ENCODE measurements around the gene RPL18. TPM values are rescaled to one million over a fixed set of nuclear protein-coding genes. Genes with fewer than 3 reads are reported as not detected.

The RPL18 gene
- total RNA-seq (2022; extraction: Qiagen RNA extraction): 2,904 to 3,740 TPM (median 3,069 TPM) in 5 replicates

DNA sequence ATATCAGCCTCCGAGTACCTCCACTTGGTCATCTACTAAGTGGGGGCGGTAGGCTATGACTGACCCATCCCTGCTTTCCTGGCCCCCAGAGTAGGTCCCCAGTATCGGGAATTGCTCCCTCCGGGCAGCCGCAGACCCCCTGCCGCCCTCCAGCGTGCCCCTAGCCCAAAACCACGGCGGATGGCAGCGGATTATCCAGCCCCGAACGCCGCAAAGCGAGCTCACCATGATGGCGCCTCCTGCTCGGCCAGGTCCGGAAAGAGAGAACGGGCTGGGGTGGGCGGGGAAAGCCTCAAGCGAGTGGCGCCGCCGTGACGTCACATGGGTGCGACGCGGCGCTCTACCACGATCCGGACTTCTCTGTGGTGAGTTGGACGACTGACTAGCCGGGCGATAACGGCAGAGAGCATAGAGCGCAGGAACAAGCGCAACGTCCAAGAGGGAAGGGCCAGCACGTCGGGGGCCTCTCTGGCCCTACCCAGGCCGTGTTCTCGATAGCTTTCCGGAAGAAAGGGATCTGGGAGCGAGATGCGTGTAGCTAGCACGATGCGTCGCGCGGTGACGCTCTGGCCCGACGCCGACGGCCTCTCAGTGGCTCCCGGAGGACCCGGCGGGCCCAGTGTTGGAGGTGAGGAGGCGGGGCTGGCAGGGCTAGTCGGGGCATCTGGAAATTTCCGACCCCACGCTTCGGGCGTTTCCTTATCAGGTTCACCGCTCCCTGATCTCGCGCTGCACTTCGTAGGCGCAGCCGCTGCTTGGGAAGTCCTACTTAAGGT is at the start of gene RPL18, which contains the start of gene SPHK2:
Gene RPL18 (minus strand): TSS at position 263 of the 776 bp plus-strand sequence. CDS start 35 bp downstream, at position 228.
Gene SPHK2 (plus strand): TSS at position 591 of the 776 bp plus-strand sequence. CDS start 1,009 bp downstream, outside the sequence.

DNA sequence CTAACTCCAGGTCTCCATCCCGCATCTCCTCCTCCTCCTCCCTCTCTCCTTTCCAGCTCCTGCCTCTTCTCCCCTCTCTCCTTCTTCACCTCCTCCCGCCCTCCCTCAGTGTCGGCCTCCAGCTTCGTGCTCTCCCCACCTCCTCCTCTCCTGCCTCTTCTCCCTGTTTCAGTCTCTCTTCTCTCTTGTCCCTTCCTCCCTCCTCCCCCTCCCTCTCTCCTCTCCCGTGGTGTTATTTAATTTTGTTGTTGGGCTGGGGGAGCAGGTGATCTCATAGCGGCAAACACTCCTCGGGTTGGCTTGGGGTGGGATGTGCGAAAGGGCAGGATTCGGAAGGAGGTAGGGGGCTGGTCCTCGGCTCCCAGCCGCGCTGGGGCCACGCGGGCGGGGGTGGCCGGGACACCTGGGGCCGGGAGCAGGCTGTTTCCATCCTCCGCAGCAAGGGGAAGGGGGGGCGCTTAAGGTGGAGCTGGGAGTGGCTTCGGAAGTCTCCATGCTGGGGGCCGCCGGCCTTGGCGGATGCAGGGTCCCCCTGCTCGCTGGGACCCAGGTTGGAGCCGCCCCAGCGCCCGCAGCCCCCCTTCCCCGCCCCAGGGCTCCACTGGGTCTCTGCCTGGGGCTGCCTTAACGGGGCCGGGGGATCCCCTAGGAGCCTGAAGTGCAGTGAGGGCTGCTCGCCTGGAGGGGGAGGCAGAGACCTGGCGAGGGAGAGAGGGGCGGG is 27.2 kb upstream of the RPL18 start, which contains the start of gene CA11:
Gene CA11 (minus strand): TSS at position 187 of the 721 bp plus-strand sequence. CDS start 555 bp downstream, outside the sequence.

DNA sequence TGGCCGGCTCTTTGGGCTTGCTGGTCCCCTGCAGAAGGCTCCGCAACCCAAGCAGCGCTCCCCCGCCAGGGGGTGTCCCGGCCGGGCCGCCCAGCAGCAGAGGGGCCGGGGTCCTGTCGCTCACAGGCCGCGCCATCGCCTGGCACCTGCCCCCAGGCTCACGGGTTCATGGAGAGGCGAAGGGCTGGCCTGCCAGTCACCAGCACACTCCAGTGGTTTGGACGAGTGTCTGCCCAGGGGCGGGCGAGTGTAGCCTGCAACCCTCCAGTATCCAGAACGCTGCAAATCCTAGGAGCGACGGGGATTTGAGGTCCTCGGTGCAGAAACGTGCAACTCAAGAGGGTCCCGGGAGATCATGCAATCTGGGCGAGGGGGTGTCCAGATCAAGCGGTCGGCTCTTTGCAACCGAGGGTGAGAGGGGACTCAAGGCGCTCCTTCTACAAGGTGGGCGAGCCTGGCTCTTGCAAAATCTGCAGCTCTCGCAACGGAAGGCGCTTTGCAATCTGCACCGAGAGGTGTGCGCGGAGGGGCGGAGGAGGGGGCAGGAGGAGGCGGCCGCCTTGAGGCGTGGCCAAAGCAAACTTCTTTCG is 18.0 kb upstream of the RPL18 start, which contains the start of gene DBP:
Gene DBP (minus strand): TSS at position 521 of the 590 bp plus-strand sequence. CDS start 385 bp downstream, at position 136.

DNA sequence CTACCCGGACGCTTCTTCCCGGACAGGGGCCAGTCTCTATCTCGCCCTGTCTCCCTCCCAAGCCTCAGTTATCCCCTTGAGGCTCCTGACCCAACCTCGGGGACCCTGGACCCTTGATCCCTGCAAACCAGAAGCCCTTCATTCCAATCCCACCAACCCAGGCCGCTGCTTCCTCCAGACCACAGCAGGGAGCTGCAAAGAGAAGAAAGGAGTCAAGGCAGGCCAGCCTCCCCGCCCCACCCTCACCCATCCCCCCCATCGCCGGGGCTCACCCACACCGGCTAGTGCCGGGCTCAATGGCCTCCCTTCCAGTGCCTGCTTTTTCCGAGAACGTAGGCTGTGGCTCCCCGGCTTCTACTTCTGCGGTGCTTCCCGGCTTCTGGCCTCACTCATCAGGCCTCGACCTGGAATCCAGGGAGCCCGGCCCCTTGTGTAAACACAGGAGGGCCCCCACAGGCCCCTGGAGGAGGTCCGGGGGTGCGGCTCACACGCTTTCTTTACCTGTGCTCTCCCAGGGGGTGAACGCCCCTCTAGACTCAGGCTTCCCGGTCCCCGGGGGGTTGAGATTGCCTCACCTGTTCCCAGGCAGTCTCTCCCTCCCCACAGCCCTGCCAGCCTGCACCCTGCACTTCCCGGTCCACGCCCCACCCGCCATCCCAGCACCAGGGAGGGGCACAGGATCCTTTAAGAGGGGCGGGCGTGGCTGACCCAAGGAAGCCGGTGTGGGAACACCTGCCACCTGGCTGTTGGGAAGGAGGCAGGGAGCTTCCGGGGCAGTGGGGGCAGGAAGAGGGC is 4.3 kb downstream of the RPL18 start, which contains the start of gene FAM83E:
Gene FAM83E (minus strand): TSS at position 641 of the 795 bp plus-strand sequence. CDS start 1,704 bp downstream, outside the sequence.

DNA sequence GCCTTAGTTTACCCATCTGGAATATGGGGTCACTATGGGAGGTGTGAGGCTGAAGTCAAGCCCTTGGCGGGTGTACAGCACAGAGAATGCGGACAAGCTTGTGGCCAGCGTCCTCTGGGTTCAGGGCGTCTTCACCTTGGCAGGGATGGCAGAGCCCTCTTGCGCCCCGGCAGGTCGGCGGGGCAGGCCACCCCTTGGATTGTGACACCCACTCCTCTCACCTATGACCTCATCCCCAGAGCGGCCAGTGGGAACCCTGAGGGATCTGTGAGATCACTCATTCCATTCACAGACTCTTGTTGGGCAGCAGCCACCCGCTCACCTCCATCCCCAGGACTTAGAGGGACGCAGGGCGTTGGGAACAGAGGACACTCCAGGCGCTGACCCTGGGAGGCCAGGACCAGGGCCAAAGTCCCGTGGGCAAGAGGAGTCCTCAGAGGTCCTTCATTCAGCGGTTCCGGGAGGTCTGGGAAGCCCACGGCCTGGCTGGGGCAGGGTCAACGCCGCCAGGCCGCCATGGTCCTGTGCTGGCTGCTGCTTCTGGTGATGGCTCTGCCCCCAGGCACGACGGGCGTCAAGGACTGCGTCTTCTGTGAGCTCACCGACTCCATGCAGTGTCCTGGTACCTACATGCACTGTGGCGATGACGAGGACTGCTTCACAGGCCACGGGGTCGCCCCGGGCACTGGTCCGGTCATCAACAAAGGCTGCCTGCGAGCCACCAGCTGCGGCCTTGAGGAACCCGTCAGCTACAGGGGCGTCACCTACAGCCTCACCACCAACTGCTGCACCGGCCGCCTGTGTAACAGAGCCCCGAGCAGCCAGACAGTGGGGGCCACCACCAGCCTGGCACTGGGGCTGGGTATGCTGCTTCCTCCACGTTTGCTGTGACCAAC is 12.3 kb downstream of the RPL18 start, which contains the start of gene SPACA4:
Gene SPACA4 (plus strand): TSS at position 280 of the 896 bp plus-strand sequence. CDS start 237 bp downstream, at position 517.

Other genes with a start within 250 kb of the RPL18 start
- 328 to 488 TPM (median 483 TPM) in 5 replicates for gene KDELR1, start 227.6 kb downstream of the RPL18 start, total RNA-seq (2022; extraction: Qiagen RNA extraction)
- 5.0 to 9.7 TPM (median 8.6 TPM) in 5 replicates for gene GRIN2D, start 225.5 kb downstream of the RPL18 start, total RNA-seq (2022; extraction: Qiagen RNA extraction)
- 93.6 to 132 TPM (median 119 TPM) in 5 replicates for gene GRWD1, start 173.2 kb downstream of the RPL18 start, total RNA-seq (2022; extraction: Qiagen RNA extraction)
- 1.1 to 2.1 TPM (median 1.2 TPM) in 5 replicates for gene KCNJ14, start 163.6 kb downstream of the RPL18 start, total RNA-seq (2022; extraction: Qiagen RNA extraction)
- 54.6 to 66.8 TPM (median 60.9 TPM) in 5 replicates for gene CYTH2, start 149.8 kb downstream of the RPL18 start, total RNA-seq (2022; extraction: Qiagen RNA extraction)
- 2.2 to 5.3 TPM (median 4.8 TPM) in 5 replicates for gene LMTK3, start 107.3 kb downstream of the RPL18 start, total RNA-seq (2022; extraction: Qiagen RNA extraction)
- gene SULT2B1, start 67.0 kb downstream of the RPL18 start, total RNA-seq (2022; extraction: Qiagen RNA extraction): 11.9 to 18.4 TPM (median 17.2 TPM) in 5 replicates
- 0.08 to 0.11 TPM in 2 of 5 replicates, not detected in the others for gene SPACA4, start 12.4 kb downstream of the RPL18 start, total RNA-seq (2022; extraction: Qiagen RNA extraction)
- 0.12 to 0.40 TPM (median 0.18 TPM) in 5 replicates for gene FAM83E, start 4.1 kb downstream of the RPL18 start, total RNA-seq (2022; extraction: Qiagen RNA extraction)
- 10.1 to 17.1 TPM (median 15.9 TPM) in 5 replicates for gene SPHK2, start 328 bp upstream of the RPL18 start, total RNA-seq (2022; extraction: Qiagen RNA extraction)
- 1.5 to 2.7 TPM (median 1.7 TPM) in 5 replicates for gene DBP, start 18.2 kb upstream of the RPL18 start, total RNA-seq (2022; extraction: Qiagen RNA extraction)
- gene CA11, start 27.0 kb upstream of the RPL18 start, total RNA-seq (2022; extraction: Qiagen RNA extraction): 7.6 to 13.1 TPM (median 9.9 TPM) in 5 replicates
- 0.07 to 0.29 TPM (median 0.19 TPM) in 5 replicates for gene NTN5, start 53.8 kb upstream of the RPL18 start, total RNA-seq (2022; extraction: Qiagen RNA extraction)
- not detected in 5 replicates for gene FUT2, start 76.8 kb upstream of the RPL18 start, total RNA-seq (2022; extraction: Qiagen RNA extraction)
- 0.30 to 0.66 TPM (median 0.33 TPM) in 5 replicates for gene MAMSTR, start 100.5 kb upstream of the RPL18 start, total RNA-seq (2022; extraction: Qiagen RNA extraction)
- 0.29 to 0.98 TPM (median 0.54 TPM) in 5 replicates for gene RASIP1, start 121.4 kb upstream of the RPL18 start, total RNA-seq (2022; extraction: Qiagen RNA extraction)
- not detected in 5 replicates for gene IZUMO1, start 127.7 kb upstream of the RPL18 start, total RNA-seq (2022; extraction: Qiagen RNA extraction)
- gene FUT1, start 133.5 kb upstream of the RPL18 start, total RNA-seq (2022; extraction: Qiagen RNA extraction): 0.07 to 0.11 TPM (median 0.08 TPM) in 5 replicates
- not detected in 5 replicates for gene FGF21, start 136.3 kb upstream of the RPL18 start, total RNA-seq (2022; extraction: Qiagen RNA extraction)
- 48.8 to 56.6 TPM (median 56.3 TPM) in 5 replicates for gene BCAT2, start 191.9 kb upstream of the RPL18 start, total RNA-seq (2022; extraction: Qiagen RNA extraction)
- 12.1 to 15.5 TPM (median 13.1 TPM) in 5 replicates for gene HSD17B14, start 217.3 kb upstream of the RPL18 start, total RNA-seq (2022; extraction: Qiagen RNA extraction)
- 1.3 to 1.5 TPM (median 1.4 TPM) in 5 replicates for gene PLEKHA4, start 249.4 kb upstream of the RPL18 start, total RNA-seq (2022; extraction: Qiagen RNA extraction)